ENCODE measurements around the gene ZG16B.
A peak's percentile ranks its signal among the peaks of the same experiment; 100 is the strongest.

Gene ZG16B

GRCh38 chr16:2867661-2867986 is 37.5 kb downstream of the ZG16B start:
- DNase-seq (ENCODE audit: low spot score) = no peak

GRCh38 chr16:2867987-2868789 is 38.1 kb downstream of the ZG16B start:
- peak; percentile 91 for DNase-seq (ENCODE audit: low spot score)

- no peak for DNase-seq (ENCODE audit: low spot score)
Measured at GRCh38 chr16:2871926-2872325, 41.8 kb downstream of the ZG16B start.

- no peak for DNase-seq (ENCODE audit: low spot score)
Measured at GRCh38 chr16:2874032-2874911, 44.2 kb downstream of the ZG16B start.

GRCh38 chr16:2874912-2875362 is 44.8 kb downstream of the ZG16B start:
- DNase-seq (ENCODE audit: low spot score) = peak; percentile 75

- DNase-seq (ENCODE audit: low spot score) = no peak
Measured at GRCh38 chr16:2879854-2880508, 49.9 kb downstream of the ZG16B start.

Small RNA genes within 50 kb of the gene (small RNA-seq; reads per million reads assigned to genes)
- 0 to 0.05 reads per million in 2 experiments for gene SNORA3C
